ENCODE measurements around the gene CSNK1G1.

DNA sequence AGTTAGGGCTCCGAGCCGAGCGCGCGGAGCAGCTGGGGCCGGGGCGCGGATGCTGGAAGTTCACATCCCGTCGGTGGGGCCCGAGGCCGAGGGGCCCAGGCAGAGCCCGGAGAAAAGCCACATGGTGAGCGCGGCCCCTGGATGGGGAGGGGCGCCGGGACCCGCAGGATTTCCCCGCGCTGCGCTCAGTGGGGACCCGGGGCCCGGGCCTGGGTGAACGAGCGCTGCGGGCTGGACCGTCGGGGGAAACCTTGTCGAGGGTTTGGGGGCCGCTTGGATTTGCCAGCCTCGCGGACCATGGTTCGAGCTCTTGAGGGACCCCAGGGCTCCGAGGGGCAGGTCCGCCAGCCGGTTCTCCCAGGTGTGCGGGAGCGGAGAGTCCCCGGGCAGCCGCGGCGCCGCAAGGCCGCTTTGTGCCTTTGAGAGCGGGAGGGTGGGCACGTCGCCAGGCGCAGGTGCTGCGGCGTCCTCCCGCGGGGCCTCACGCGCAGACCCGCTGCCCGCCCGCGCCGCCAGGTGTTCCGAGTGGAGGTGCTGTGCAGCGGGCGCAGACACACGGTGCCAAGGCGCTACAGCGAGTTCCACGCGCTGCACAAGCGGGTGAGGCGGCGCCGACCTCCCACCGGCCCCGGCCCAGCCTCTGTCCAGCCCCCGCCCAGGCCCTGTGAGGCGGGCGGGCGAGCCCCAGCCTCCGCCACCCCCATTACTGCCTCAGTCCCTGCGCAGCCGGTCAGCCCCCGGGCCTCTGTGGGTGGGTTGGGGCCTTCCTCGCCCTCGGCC is 204.1 kb downstream of the CSNK1G1 start, which contains the start of gene SNX22:
- TF ChIP-seq ELF1 (IDR thresholded peaks at IDR 0.05) (no peak), EP300 (IDR thresholded peaks at IDR 0.05; ENCODE audit: borderline replicate concordance in 1 of 2, low read depth in 1 of 2, low read length in 1 of 2) (no peak), EZH2phosphoT487 (IDR thresholded peaks at IDR 0.05; ENCODE audit: borderline replicate concordance, low read depth) (no peak)
- TF ChIP-seq, protein P1, sequence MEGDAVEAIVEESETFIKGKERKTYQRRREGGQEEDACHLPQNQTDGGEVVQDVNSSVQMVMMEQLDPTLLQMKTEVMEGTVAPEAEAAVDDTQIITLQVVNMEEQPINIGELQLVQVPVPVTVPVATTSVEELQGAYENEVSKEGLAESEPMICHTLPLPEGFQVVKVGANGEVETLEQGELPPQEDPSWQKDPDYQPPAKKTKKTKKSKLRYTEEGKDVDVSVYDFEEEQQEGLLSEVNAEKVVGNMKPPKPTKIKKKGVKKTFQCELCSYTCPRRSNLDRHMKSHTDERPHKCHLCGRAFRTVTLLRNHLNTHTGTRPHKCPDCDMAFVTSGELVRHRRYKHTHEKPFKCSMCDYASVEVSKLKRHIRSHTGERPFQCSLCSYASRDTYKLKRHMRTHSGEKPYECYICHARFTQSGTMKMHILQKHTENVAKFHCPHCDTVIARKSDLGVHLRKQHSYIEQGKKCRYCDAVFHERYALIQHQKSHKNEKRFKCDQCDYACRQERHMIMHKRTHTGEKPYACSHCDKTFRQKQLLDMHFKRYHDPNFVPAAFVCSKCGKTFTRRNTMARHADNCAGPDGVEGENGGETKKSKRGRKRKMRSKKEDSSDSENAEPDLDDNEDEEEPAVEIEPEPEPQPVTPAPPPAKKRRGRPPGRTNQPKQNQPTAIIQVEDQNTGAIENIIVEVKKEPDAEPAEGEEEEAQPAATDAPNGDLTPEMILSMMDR (IDR thresholded peaks at IDR 0.05) = no peak

Data from SK-N-SH (cell line).